Globus pallidus (tissue), 1 donor: ENCODE results near the gene PRADC1.
"Not testable (repeated sequence)": the region's sequence is repeated elsewhere in the genome, so short reads cannot be mapped to it uniquely, and the experiment has no call there.

Source experiments
- DNase-seq: peaks from one replicate; pipeline ENCODE4 v3.0.0-alpha.2; 2015; ENCODE audit warnings: low spot score

Gene PRADC1

GRCh38 chr2:73233154-73233931, at the start of gene PRADC1:
Gene PRADC1 (minus strand): TSS chr2:73233239. CDS start chr2:73233160, 79 bp downstream.
- peak; percentile 100 for DNase-seq

- no peak for DNase-seq
These were observed 48.2 kb upstream of the PRADC1 start for GRCh38 chr2:73281244-73281643.

GRCh38 chr2:73279852-73280251, 46.8 kb upstream of the PRADC1 start:
- no peak for DNase-seq

- no peak for DNase-seq
These were observed 39.2 kb upstream of the PRADC1 start for GRCh38 chr2:73272270-73272669.

DNA sequence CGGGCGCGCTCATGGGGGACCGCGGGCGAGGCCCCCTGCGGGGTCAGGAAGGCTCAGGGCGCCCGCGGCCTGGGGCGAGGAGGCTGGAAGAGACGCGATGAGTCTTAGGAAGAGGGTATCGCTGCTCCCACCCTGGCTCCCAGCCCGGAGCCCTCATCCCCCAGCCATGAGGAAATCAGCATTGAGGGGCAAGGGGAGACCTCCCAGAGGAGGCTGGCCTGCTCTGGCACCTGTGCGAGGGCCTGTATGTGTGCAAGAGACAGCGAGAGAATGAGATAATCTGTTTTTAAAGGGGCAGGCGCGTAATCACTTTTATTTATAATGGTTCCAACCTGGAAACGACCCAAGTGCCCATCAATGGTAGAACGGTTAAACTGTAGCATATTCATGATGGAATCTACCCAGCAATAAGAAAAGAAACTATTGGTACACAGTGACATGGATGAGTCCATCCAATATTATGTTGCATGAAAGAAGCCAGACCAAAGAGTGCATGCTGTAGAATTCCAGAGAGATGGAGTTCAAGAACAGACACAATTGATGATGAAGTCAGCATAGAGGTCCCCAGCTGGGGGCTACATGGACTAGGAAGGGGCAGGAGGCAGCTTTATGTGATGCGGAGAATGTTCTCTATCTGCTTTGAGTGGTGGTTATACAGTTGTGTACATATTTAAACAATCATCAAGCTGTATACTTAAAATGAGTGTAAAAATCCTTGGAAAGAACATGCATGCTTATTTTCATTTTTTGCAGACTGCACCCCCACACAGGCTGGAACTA, 36.8 kb upstream of the PRADC1 start:
- DNase-seq: no peak

DNA sequence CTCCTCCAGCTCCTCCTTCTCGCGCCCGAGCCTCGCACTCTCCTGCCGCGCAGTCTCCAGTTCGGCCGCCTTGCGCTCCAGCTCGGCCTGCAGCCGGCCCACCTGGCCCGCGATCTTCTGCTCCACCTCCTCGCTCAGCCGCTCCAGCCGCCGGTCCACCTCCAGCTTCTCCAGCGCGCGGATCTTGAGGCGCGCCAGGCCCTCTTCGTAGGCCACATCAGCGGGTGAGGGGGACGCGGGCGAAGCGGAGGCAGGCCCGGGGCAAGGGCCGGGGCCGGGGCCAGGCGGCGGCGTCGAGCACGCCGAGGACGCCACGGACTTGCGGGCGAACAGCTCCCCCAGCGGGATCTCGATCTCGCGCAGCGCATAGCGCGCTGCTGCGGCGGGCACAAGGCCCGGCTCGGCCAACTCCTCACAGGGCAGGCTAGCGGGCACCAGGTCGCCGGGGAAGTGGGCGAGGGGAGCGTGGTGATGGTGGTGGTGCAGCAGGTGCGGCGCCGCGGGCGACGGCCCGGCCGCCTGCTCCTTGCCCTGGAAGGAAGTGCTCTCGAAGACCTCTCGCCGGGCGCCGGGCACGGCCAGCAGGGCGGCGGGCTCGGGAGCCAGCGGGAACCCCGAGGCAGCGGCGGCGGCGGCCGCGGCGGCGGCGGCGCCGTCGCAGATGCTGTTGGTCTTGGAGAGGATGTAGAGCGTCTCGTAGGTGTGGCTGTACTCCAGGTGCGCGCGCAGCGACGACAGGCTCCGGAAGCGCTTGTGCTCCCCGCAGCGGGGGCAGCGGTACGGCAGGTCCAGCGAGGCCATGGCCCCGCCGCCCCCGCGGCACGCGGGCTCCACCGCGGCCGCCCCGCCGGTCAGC, 36.0 kb upstream of the PRADC1 start:
- DNase-seq: no peak

DNA sequence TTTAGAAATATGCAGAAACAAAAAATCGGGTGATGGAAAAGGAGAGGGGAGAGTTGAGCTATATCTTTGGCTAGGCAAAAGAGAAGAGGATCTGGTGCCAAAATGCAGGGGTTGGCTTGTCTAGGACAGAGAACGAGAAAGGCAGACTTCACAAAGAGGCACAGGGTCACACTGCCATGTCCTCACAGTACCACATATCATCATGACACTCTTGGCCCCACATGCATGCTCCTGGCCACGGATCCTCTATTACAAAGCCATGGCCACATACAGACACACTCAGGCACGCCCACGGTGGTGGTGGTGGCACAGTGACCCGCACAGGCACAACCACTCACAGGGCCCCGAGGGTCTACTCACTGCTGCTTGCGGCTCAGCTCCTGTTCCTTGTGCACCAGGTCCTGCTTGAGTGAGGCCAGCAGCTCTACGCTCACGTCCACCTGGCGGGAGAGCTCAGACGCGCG, 35.4 kb upstream of the PRADC1 start:
- no peak for DNase-seq

DNA sequence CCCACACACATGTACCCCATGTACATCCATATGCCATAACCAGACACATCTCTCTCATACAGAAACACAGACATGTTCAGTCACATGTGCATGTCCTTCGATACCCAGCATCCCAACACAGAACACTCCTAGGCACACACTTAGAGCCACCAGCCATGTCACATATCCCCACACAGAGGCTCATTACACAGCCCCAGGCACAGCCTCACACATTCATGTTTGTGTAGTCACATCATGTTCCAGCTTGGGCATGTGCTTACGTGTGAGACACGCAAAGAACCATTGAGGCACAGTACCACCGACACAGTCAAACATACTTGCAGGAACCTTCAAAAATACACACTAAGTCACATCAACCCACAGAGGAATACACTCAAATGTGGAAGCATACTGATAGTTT, 34.0 kb upstream of the PRADC1 start:
- no peak for DNase-seq

GRCh38 chr2:73266061-73266901, 33.2 kb upstream of the PRADC1 start:
- DNase-seq: no peak

DNA sequence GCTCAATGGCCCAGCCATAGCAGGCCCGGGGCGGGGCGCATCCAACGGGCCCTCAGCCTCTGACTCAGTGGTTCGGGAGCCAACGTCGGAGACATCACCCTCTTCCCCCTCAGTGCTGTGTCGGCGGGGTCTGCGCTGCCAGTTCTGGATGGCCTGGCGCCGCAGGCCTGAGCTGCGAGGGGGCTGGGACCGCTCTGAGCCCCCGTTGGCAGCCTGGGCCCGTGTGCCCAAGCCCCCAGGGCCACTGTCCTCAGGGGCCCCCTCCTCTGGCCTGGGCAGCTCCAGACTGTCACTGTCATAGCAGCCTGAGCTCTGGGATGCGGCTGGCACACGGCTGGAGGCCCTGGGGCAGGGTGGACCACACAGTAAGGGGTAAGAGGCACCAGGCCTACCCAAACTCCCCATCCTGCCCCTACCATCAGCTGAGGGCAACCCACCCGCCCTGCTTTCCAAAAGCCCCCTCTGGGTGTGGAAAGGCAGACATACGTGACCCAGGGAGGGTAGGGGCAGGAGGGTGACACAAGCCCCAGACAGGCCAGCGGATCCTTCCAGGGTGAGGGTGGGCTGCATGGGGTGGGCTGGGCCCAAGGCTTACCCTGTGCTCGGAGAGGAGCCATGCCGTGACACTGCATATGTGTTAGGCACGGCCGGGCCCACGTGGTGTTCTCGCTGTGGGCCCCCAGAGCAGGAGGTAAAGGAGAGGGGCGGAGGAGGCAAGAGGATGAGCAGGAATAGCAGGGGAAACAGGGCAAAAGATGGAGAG, 32.4 kb upstream of the PRADC1 start:
- DNase-seq: no peak

- no peak for DNase-seq
These were observed 31.7 kb upstream of the PRADC1 start for GRCh38 chr2:73264783-73265182.

GRCh38 chr2:73264332-73264606, 31.2 kb upstream of the PRADC1 start:
- DNase-seq: no peak

GRCh38 chr2:73263540-73264331, 30.7 kb upstream of the PRADC1 start:
- no peak for DNase-seq

DNA sequence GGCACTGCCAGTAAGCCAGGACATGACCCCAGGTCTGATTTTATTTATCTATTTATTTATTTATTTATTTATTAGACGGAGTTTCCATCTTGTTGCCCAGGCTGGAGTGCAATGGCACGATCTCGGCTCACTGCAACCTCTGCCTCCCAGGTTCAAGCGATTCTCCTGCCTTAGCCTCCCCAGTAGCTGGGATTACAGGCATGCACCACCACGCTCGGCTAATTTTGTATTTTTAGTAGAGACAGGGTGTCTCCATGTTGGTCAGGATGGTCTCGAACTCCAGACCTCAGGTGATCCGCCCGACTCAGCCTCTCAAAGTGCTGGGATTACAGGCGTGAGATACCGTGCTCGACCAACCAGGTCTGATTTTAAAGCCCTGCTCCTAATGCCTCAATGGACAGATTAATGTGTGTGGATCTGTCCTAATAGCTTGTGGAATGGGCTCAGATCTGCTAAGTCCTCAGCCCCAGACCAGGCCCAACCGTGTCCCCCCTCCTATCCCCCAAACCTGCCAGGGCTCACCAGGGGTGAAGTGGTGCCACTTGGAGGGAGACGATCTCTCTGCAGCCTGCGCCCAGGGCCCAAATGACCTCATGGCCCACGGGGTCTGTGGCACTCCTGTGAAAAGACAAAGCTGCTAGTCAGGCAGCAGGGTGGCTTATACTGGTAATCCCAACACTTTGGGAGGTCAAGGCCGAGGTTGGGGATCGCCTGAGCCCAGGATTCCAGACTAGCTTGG, 29.8 kb upstream of the PRADC1 start:
- DNase-seq: not testable (repeated sequence)

DNA sequence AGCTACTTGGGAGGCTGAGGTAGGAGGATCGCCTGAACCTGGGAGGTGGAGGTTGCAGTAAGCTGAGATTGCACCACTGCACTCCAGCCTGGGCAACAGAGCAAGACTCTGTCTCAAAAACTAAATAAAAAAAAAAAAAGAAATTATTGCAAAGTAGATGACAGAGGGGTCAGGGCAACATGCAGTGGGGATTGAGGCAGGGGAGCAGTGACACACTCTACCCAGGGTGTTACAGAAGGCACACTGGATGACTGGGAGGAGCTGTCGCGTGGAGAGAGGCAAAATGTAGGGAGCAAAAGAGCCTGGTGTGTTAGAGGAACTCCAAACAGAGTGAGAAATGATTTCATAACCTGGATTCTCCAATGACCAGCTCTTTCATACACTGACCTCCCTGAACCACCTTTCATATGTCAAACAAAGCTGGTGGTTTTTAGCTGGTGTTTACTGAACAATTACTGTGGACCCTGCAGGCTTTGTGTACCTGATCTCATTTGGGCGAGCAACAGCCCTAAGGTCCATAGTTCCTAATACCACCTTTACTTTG, 29.1 kb upstream of the PRADC1 start:
- DNase-seq: no peak

DNA sequence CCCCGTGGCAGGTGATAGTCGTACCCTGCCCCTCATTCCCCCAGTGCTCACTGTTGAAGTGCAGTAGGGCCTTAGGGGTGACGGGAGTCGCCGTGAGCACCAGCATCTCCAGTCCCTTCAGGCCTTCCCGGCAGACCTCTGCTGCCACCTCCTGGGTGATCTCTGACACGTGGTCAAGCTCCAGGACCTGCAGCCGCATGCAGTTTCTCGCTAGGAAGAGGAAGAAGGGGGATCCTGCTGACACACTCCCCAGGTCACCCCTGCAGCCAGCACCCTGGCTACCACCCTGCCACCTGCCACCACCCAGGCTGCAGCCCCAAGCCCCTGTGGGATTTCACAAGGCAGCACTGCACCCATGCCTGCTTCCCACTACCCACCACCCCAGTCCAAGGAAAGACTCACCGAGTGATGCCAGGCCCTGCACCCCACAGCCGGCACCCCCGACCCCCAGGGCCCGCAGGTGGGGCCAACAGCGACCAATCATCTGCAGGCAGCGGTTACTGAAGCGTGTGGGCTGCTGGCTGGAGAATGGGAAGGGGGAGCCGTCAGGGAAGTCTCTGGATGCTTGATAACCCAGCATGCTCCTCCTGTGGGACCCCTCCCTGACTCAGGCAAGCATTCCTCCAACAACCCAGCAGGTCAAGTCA, 27.4 kb upstream of the PRADC1 start:
- peak; percentile 22 for DNase-seq

DNA sequence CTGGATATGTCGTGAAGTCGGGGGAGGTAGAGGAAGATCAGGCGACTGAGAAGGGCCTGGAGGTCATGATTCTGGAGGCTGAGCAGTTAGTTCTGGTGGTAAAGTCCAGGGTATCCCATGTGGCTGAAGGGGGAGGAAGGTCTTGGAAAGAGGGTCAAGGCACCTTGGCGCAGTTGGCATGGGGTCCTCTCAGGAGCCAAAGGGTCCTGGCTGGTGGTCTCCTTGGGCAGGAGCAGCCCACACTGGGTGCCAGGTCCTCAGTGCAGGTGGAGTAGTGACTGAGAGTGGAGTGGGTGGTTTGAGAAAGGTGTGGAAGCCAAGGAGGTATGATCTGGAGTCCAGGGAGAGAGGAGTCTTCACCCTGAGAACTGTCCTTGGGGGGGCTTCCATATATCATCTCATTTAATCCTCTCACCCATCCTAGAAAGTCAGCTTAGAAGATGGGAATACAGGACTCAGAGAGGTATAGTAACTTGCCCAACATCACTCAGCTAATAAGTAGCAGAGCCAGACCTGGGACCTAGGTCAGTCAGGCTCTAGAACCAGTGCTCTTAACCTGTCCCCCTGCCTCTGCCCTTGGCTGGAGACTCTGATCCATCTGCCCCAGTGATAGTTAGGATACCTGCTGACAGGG, 26.8 kb upstream of the PRADC1 start:
- no peak for DNase-seq

DNA sequence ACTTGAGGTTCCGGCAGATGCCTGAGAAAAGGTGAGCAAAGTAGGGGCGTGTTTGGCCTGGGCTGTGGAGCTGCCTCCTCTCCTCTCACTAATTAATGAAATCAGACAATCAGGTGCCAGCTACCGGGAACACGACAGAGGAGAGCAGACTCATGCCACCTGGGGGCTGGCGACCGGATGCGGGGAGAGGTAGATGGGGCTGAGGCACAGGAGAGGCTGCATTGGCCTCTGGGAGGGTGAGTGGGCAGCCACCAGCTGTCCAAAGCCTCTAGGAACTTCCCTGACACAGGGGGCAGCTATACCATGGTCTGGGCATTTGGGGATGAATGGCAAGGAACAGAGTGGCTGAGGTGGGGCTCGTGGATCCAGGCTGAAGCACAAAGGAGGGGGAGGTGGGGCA, 26.2 kb upstream of the PRADC1 start:
- no peak for DNase-seq
